Muscle of arm (tissue), 14 donors: ENCODE measurements around the gene PPP2R5A. TPM values are rescaled to one million over a fixed set of nuclear protein-coding genes. Genes with fewer than 3 reads are reported as not detected.

Source experiments
- DNase-seq: peaks from one replicate; pipeline ENCODE4 v3.0.0-alpha.2; 2013
- long read RNA-seq, 11 donors: transcript quantifications; one replicate each; lab custom pipeline, GENCODE V29; 2026
- polyA plus RNA-seq, 12 donors: library from polyadenylated mRNA; unstranded; fragments of 120-200 nt; gene quantifications; one replicate each; pipeline ENCODE4 v1.2.1, GENCODE V29; 2013; ENCODE audit not compliant: insufficient read length in 12 of 12

Gene PPP2R5A
- 10 to 100 TPM in 11 of 12 donors, not detected in 1; 23.2 to 36.7 (median 31.3) TPM for polyA plus RNA-seq
- long read RNA-seq, donor 1, transcript PPP2R5A-201 (13 exons, 3,128 nt): major isoform, 6 of 13 reads
- long read RNA-seq, donor 1, partial matches to known transcripts: 7 of 13 reads
- long read RNA-seq, donor 1, other reads (novel, unspliced or antisense): 0 of 13 reads
- long read RNA-seq, donor 2, transcript PPP2R5A-201 (13 exons, 3,128 nt): major isoform, 7 of 7 reads
- long read RNA-seq, donor 2, partial matches to known transcripts: 0 of 7 reads
- long read RNA-seq, donor 2, other reads (novel, unspliced or antisense): 0 of 7 reads
- long read RNA-seq, donor 3, partial matches to known transcripts: 0 of 4 reads
- long read RNA-seq, donor 3, other reads (novel, unspliced or antisense): 0 of 4 reads
- long read RNA-seq, donor 4, partial matches to known transcripts: 0 of 1 reads
- long read RNA-seq, donor 4, other reads (novel, unspliced or antisense): 0 of 1 reads
- long read RNA-seq, donor 5, partial matches to known transcripts: 0 of 4 reads
- long read RNA-seq, donor 5, other reads (novel, unspliced or antisense): 0 of 4 reads
- long read RNA-seq, donor 6, partial matches to known transcripts: 11 of 14 reads
- long read RNA-seq, donor 6, other reads (novel, unspliced or antisense): 0 of 14 reads
- long read RNA-seq, donor 7, partial matches to known transcripts: 0 of 4 reads
- long read RNA-seq, donor 7, other reads (novel, unspliced or antisense): 0 of 4 reads
- long read RNA-seq, donor 8, transcript PPP2R5A-201 (13 exons, 3,128 nt): major isoform, 5 of 5 reads
- long read RNA-seq, donor 8, partial matches to known transcripts: 0 of 5 reads
- long read RNA-seq, donor 8, other reads (novel, unspliced or antisense): 0 of 5 reads
- long read RNA-seq, donor 9, partial matches to known transcripts: 0 of 3 reads
- long read RNA-seq, donor 9, other reads (novel, unspliced or antisense): 0 of 3 reads
- long read RNA-seq, donor 10, partial matches to known transcripts: 0 of 2 reads
- long read RNA-seq, donor 10, other reads (novel, unspliced or antisense): 0 of 2 reads
- long read RNA-seq, donor 11, partial matches to known transcripts: 0 of 2 reads
- long read RNA-seq, donor 11, other reads (novel, unspliced or antisense): 0 of 2 reads

- peak; percentile 99 for DNase-seq
Measured at GRCh38 chr1:212284744-212285684, at the start of gene PPP2R5A. Gene PPP2R5A, plus strand, starts transcription at chr1:212285410. Its CDS starts 701 bp downstream, at chr1:212286111.

GRCh38 chr1:212235857-212236256, 49.4 kb upstream of the PPP2R5A start:
- DNase-seq: no peak

- no peak for DNase-seq
Measured at GRCh38 chr1:212236664-212237220, 48.5 kb upstream of the PPP2R5A start.

- no peak for DNase-seq
Measured at GRCh38 chr1:212237651-212238050, 47.6 kb upstream of the PPP2R5A start.

GRCh38 chr1:212238552-212238951, 46.7 kb upstream of the PPP2R5A start:
- DNase-seq: no peak

GRCh38 chr1:212241501-212241900, 43.7 kb upstream of the PPP2R5A start:
- DNase-seq: no peak

- no peak for DNase-seq
Measured at GRCh38 chr1:212241957-212242287, 43.3 kb upstream of the PPP2R5A start.

GRCh38 chr1:212242288-212242984, 42.8 kb upstream of the PPP2R5A start:
- DNase-seq: no peak

GRCh38 chr1:212242985-212243308, 42.3 kb upstream of the PPP2R5A start:
- DNase-seq: no peak

- no peak for DNase-seq
Measured at GRCh38 chr1:212244441-212244840, 40.8 kb upstream of the PPP2R5A start.

GRCh38 chr1:212247179-212247721, 38.0 kb upstream of the PPP2R5A start:
- no peak for DNase-seq

GRCh38 chr1:212247988-212248387, 37.2 kb upstream of the PPP2R5A start:
- DNase-seq: no peak

GRCh38 chr1:212254853-212255363, 30.3 kb upstream of the PPP2R5A start:
- DNase-seq: no peak

GRCh38 chr1:212255705-212256307, 29.4 kb upstream of the PPP2R5A start:
- no peak for DNase-seq

GRCh38 chr1:212256369-212256768, 28.8 kb upstream of the PPP2R5A start:
- DNase-seq: no peak

GRCh38 chr1:212257157-212257556, 28.1 kb upstream of the PPP2R5A start:
- no peak for DNase-seq

- no peak for DNase-seq
Measured at GRCh38 chr1:212259693-212260480, 25.3 kb upstream of the PPP2R5A start.

- DNase-seq: no peak
Measured at GRCh38 chr1:212260557-212261355, 24.5 kb upstream of the PPP2R5A start.
